GM19397 (cell line): ENCODE measurements around the gene ANGEL2.
"Not testable (repeated sequence)": the region's sequence is repeated elsewhere in the genome, so short reads cannot be mapped to it uniquely, and the experiment has no call there.

Experiments
- ATAC-seq: cut with Tn5 transposase; IDR thresholded peaks from one replicate; pipeline ENCODE4 v1.9.1; 2021; ENCODE audit warnings: mild to moderate bottlenecking, moderate library complexity; ENCODE audit not compliant: unreplicated experiment

The ANGEL2 gene

DNA sequence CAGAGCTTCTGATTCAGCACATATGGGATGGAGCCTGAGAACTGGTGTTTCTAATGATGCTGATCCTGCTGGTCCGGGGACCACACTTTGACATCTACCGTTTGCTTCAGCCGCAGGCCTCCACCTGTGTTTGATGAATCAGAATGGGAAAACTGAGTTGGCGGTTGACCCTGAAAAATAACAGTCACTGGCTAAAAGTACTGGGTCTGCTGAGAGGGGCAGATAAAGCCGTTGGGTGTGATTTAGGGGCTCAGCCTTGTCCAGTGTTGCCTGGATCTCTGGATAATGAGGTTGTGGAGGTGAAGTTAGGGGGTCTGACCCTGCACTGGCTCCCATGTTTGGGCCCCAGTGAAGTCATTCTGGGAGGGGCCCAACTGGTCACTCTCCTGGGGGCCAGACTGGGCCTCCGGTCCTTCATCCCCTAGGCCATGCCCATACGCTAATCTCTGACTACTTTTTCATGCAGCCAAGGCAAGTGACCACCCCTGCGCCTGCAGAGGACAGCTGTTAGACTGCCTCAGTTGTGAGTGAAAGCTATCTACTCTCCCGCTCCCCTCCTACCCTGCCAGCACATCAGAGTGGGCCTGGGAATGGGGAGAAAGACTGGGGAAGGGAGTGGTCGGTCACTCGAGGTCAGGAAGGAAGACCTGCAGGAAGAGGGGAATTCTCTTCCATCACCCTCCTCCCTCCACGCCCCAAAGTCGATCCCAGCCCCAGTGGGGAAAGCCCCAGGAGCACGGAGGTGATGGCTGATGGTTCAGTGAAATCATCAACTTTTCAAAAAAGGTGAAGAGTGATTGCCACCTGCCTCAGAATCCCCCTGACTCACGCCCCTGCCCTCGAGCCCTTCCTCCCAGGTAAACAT is 37.7 kb downstream of the ANGEL2 start:
- no peak for ATAC-seq

DNA sequence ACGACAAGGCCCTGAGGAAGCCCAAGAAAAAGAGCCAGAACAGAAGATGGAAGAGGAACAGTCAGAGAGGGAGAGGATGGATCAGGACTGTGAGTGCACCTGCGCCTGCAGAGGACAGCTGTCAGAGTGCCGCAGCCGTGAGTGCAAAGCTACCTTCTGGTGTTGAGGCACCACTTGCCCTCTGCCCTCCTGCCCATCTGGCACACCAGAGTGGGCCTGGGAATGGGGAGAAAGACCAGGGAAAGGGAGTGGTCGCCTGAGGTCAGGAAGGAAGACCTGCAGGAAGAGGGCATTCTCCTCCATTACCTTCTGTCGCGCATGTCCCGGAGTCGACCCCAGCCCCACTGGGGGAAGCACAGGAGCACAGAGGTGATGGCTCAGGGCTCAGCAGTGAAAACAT is 39.1 kb downstream of the ANGEL2 start:
- no peak for ATAC-seq

DNA sequence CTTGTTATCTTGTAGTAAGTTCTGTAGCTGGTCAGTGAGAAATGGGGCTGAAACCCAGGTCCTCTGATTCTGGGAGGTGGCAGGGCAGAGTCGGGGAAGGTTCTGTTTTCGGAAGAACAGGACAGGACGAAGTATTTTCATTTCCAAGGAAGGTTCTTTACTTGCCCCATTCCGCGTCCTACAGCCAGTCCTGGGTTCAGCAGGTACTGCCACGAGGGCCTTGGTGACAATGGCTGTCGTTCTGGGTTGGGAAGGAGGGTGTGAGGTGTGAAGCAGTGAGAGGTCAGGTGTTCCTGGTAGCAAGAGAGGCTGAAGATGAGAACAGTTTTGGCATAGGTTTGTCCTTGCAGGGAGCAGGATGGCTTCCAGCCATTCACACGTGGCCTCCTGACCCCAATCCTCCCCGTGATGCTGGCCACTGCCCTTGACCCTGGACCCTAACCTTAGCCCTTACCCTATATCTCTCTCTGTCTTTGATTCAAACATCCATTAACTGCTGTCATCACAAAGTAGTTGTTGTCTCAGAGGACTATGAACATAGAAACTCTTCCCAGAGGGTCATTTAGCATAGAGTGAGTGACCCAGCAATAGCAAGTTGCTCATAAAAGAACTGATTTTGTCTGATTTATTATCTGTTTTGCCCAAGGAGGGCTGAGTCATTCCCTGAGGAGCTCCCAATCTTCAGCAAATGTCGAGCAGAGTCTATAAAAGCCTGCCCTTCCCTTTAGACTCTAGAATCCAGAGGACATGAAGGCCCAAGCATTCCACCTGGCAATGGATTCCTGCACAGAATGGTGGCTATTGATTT is 40.4 kb downstream of the ANGEL2 start:
- no peak for ATAC-seq

- ATAC-seq = no peak
These were observed 41.0 kb downstream of the ANGEL2 start for GRCh38 chr1:212974711-212975110.

GRCh38 chr1:212973899-212974298 is 41.8 kb downstream of the ANGEL2 start:
- ATAC-seq = no peak

GRCh38 chr1:212973426-212973825 is 42.2 kb downstream of the ANGEL2 start:
- ATAC-seq = no peak

DNA sequence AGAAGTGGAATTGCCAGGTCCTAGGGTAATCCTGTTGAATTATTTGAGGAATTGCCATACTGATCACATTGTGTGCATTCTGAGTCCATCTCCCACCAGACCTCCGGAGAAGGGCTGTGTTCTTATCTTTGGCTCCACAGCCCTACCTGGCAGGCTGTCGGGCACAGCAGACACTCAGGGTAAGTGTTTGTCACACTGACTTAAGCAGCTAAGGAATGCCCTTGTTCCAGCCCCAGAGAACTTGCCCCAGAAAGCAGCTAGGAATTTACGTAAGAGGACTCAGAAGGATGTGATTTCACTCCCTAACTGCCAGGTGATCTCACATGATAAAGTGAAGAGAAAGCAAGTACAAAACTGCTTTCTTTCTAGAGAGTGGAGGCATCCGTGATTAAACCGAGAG is 44.4 kb downstream of the ANGEL2 start:
- no peak for ATAC-seq

- no peak for ATAC-seq
These were observed 45.6 kb downstream of the ANGEL2 start for GRCh38 chr1:212970085-212970484.

DNA sequence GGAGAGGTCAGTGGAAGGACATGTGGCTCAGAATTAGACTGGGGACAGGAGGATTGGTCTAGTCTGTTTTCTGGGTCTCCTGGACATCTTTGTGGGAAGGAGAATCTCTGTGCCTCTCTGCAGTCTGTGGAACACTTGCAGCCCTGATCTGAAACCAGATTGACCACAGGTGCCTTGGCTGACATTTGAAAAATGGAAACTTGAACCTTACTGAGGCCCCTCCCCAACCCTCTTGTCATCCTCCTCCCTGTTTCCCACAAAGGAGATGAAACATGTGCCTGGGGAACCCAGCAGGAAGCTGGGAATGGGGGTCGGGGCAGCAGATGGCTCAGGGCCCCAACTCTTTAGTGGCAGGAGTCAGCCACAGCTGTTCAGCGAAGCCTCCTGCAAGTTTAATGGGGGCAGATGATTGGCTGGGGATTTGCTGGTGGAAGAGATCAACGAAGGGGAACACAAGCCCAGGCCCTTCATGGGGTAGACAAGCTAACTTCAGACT is 47.3 kb downstream of the ANGEL2 start:
- ATAC-seq = no peak

- ATAC-seq = no peak
These were observed 47.9 kb downstream of the ANGEL2 start for GRCh38 chr1:212967801-212968200.

- ATAC-seq = no peak
These were observed 49.1 kb downstream of the ANGEL2 start for GRCh38 chr1:212966616-212967015.

DNA sequence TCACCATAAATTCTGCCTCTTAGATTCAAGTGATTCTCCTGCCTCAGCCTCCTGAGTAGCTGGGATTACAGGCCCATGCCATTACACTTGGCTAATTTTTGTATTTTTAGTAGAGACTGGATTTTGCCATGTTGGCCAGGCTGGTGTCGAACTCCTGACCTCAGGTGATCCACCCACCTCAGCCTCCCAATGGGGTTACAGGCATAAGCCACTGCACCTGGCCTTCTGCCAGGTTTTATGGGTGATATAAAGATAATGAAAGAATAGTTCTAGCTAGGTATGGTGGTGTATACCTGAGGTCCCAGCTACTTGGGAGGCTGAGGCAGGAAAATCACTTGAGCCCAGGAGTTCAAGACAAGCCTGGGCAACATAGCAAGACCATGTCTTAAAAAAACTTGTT is 50.7 kb downstream of the ANGEL2 start:
- ATAC-seq = not testable (repeated sequence)

DNA sequence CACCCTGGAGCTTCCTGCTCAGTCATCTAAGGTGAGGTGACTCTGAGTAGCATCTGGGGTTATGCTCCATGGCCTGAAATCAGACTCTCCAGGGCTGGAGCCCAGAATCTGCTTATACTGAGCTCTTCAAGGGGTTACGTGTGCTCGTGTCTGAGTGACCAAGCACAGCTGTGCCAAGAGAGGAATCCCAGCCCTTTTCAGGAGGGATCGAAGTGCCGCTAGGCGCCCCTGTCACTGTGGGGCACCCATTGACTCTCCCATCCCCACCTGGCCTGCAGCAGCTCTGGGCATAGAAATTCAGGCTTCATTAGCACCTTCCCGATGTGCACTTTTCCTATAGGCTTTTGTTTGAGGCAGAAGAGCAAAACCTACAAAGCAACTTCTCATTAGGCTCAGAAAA is 51.6 kb downstream of the ANGEL2 start:
- ATAC-seq = no peak

DNA sequence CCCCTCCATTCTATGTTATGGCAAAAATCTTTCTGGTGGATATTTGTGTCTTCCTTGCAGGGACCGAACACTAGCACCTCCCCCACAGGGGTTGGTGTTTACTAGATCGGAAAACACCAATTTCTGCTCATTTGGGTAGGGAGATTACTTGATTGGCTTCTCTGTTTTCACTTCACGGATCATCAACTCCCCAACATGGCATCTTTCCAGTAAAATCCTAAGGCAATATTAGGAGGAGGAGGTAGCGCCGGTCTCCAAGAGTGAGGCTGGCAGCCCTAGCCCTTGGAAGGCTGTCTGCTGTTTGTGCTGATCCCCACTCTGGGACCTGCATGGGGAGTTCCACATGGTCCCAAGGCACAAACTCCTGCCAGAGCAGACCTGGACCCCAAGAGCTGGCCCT is 53.2 kb downstream of the ANGEL2 start:
- ATAC-seq = no peak

DNA sequence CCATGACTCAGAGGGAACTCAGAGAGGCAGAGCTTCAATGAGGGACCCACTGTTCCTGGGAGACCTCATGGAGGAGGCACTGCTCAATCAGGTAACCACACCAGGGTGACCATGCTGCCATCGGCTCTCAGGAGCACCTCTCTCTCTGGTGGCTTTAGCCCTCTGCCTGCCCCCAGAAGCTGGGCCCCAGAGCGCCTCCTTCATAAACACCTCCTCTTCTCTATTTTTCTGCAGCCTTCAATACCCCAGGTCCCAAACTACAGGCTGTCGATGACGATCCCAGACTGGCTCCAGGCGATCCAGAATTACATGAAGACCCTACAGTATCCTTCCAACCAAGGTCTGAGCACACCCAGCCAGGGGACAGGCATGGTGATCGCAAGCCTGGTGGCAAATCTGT is 54.7 kb downstream of the ANGEL2 start:
- ATAC-seq = no peak

GRCh38 chr1:212959266-212960220 is 56.1 kb downstream of the ANGEL2 start:
- peak; percentile 59 for ATAC-seq

DNA sequence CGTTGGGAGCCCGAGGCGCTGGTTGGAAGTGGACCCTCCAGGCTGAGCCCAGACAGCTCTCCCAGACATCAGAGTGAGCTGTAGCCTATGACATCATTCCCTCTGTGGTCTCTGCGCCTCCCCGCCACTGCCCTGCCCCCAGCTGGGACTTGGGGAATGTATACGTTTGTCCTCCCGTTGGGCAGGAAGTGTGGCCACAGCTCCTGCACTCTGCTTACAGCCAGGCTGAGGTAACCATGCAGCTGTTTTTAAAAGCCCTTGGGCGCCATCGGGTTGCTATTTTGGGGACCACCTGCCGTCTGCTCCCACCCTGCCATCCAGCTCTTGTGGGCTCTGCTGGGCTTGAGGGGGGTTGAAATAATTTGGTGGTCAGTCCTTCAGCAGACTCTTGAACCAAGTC is 57.5 kb downstream of the ANGEL2 start:
- ATAC-seq = no peak

- ATAC-seq = no peak
These were observed 58.1 kb downstream of the ANGEL2 start for GRCh38 chr1:212957546-212957945.

DNA sequence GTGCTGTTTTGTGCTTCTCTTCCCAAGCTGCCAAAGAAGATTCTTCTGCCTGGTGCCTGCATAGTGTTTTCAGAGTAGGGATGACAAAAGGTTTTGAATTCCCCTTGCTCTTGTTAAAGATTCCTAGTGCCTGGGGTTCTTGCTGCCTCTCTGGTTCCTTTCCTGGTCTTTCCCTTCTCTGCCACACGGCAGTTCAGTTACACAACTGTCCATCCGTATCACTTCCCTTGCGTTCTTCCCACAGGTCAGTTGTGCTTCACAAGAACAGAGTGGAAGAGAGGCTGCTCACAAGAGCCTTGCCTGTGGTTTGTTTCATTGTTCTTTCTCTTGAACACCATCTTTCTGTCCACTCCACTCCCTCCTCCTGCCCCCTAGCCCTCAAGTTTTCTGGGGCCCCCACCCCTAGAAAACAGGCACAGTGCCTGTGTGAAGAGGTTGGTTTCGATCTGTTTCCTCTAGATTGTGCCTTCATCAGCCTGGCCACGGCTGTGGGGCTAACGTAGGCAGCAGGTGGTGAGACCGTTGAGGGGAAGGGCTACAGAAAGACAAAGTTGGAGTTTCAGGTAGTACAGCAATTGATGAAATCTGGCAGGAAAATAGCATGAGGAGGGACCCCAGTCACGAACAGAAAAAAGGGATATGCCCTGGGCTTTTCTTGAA is 59.6 kb downstream of the ANGEL2 start:
- ATAC-seq = no peak

- ATAC-seq = no peak
These were observed 60.6 kb downstream of the ANGEL2 start for GRCh38 chr1:212955098-212955497.
